ENCODE results near the gene DLEC1. TPM values are rescaled to one million over a fixed set of nuclear protein-coding genes. Genes with fewer than 3 reads are reported as not detected.

Gene DLEC1
- total and polyA plus RNA-seq, 4 donors = 0.25 to 0.69 (median 0.42) TPM

GRCh38 chr3:38170722-38171121, 131.7 kb downstream of the DLEC1 start:
- Histone ChIP-seq H3K9me3 (ENCODE audit: control insufficient read depth, low read length) (no peaks in the 10 kb centered on the region), H3K4me1 (ENCODE audit: control insufficient read depth in 1 of 2, insufficient read depth in 2 of 2, low read length in 2 of 2) (peaks cover 6 to 7% of the 10 kb centered on the region in 2 donors), H3K36me3 (ENCODE audit: control insufficient read depth in 1 of 2, insufficient read depth in 2 of 2, low read length in 1 of 2) (no peaks in the 10 kb centered on the region), H3K4me3 (ENCODE audit: low read length in 2 of 2) (no peak overlapping the region), H3K27ac (ENCODE audit: low read depth in 1 of 2, low read length in 2 of 2) (no peak overlapping the region), H3K27me3 (ENCODE audit: control insufficient read depth in 1 of 2, insufficient read depth in 2 of 2, low read length in 1 of 2) (no peaks in the 10 kb centered on the region)
- 84 to 85% methylated on average over 4 of the region's 4 CpGs for WGBS, 2 donors
- ATAC-seq (ENCODE audit: low FRiP score) (no peak), DNase-seq (no peak)
- intact Hi-C loops (cut with DNase I) = no loop called here

GRCh38 chr3:38171622-38172021, 132.6 kb downstream of the DLEC1 start:
- no peak overlapping the region for H3K4me3 ChIP-seq (ENCODE audit: low read length in 2 of 2)
- intact Hi-C loops (cut with DNase I) = no loop called here
- no peak overlapping the region for H3K27ac ChIP-seq (ENCODE audit: low read depth in 1 of 2, low read length in 2 of 2)
- H3K36me3 ChIP-seq (ENCODE audit: control insufficient read depth in 1 of 2, insufficient read depth in 2 of 2, low read length in 1 of 2) = no peaks in the 10 kb centered on the region
- no peaks in the 10 kb centered on the region for H3K9me3 ChIP-seq (ENCODE audit: control insufficient read depth, low read length)
- 86 to 89% methylated on average over 2 of the region's 2 CpGs for whole genome bisulfite sequencing, 2 donors
- no peaks in the 10 kb centered on the region for H3K27me3 ChIP-seq (ENCODE audit: control insufficient read depth in 1 of 2, insufficient read depth in 2 of 2, low read length in 1 of 2)
- peaks cover 6 to 7% of the 10 kb centered on the region in 2 donors for H3K4me1 ChIP-seq (ENCODE audit: control insufficient read depth in 1 of 2, insufficient read depth in 2 of 2, low read length in 2 of 2)
- ATAC-seq (ENCODE audit: low FRiP score) (no peak), DNase-seq (no peak)

Other genes starting within 250 kb of the DLEC1 start
- gene CTDSPL, start 177.3 kb upstream of the DLEC1 start, total RNA-seq = 10 to 100 TPM; 45.3 to 48.0 TPM
- 10 to 100 TPM; 21.3 to 25.4 TPM for gene CTDSPL, start 177.3 kb upstream of the DLEC1 start, polyA plus RNA-seq
- gene VILL, start 48.4 kb upstream of the DLEC1 start, total RNA-seq = 10 to 100 TPM in 1 of 2 donors, 1 to 10 TPM in 1; 3.9 to 10.9 TPM
- gene VILL, start 48.4 kb upstream of the DLEC1 start, polyA plus RNA-seq = 10 to 100 TPM; 15.4 to 37.1 TPM
- 10 to 100 TPM; 37.1 to 53.8 TPM for gene PLCD1, start 9.6 kb upstream of the DLEC1 start, total RNA-seq
- 10 to 100 TPM; 30.8 to 59.7 TPM for gene PLCD1, start 9.6 kb upstream of the DLEC1 start, polyA plus RNA-seq
- gene ACAA1, start 97.9 kb downstream of the DLEC1 start, total RNA-seq = 10 to 100 TPM; 39.3 to 54.8 TPM
- 10 to 100 TPM; 58.4 to 69.2 TPM for gene ACAA1, start 97.9 kb downstream of the DLEC1 start, polyA plus RNA-seq
- 10 to 100 TPM; 23.4 to 33.6 TPM for gene MYD88, start 99.5 kb downstream of the DLEC1 start, total RNA-seq
- gene MYD88, start 99.5 kb downstream of the DLEC1 start, polyA plus RNA-seq = 10 to 100 TPM; 17.7 to 19.3 TPM
- 10 to 100 TPM; 38.9 to 42.0 TPM for gene OXSR1, start 126.3 kb downstream of the DLEC1 start, total RNA-seq
- gene OXSR1, start 126.3 kb downstream of the DLEC1 start, polyA plus RNA-seq = 10 to 100 TPM in 1 of 2 donors, 1 to 10 TPM in 1; 7.9 to 13.9 TPM
- 1 to 10 TPM; 1.1 to 1.3 TPM for gene SLC22A13, start 226.6 kb downstream of the DLEC1 start, total RNA-seq
- not detected for gene SLC22A13, start 226.6 kb downstream of the DLEC1 start, polyA plus RNA-seq
- under 1 TPM; 0.42 to 0.49 TPM for gene SLC22A14, start 243.1 kb downstream of the DLEC1 start, total RNA-seq
- under 1 TPM in 1 of 2 donors, not detected in 1; 0.18 TPM for gene SLC22A14, start 243.1 kb downstream of the DLEC1 start, polyA plus RNA-seq

All from aorta (tissue), 5 donors.